ENCODE results near the gene LBH.

Gene LBH

DNA sequence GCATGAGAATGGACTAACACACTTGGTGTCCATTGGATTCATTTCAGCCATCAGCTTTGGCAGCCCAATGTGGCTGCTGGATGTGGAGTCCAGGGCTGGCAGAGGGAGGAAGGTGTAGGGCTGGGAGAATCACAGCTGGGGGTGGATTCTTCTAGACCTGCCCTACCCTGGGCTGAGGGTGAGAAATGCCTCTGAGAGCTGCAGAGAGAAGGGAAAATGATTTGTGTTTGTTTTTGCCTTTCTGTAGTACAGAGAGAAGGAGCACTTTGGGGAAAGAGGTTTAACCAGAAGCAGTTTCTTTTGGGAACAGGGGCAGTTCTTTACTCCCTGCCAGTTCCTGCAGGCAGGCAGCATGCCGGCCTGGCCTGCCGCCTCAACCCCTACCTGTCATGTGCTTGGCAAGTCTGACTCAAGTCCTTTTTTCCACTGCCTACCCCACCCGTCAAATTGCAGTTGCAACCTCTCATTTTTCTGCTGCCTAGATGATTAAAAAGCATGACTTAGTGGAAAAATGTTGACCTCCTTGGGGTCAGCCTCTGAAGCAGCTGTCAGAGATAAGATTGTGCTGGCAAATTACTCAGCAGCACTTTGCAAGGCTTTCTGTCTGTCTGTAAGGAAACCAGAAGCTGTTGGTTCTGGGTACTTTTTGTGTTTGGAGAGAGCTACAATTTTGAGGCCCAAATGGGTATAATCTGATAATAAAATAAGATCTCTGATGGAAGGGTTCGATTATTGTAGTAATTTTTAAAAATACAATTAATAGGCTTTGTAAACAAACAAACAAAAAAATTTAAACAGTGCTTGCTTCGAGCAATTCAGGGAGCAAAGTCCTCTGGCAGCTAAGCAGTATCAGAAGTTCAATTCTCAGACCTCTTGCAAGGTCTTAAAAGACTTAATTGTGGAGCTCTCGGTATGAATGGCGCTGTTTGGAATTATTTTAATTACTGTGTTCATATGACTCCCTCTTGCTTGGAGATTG lies 21.7 kb downstream of the LBH start:
- peaks cover 55% of the 10 kb centered on the region for H3K36me3 Mint-ChIP-seq (ENCODE audit: low read depth)
- H3K27ac Mint-ChIP-seq = peak overlapping the region; percentile 32
- H3K27me3 Mint-ChIP-seq (ENCODE audit: low read depth) = no peaks in the 10 kb centered on the region
- H3K4me1 Mint-ChIP-seq (ENCODE audit: low read depth) = peaks cover 50% of the 10 kb centered on the region
- DNase-seq (ENCODE audit: low spot score) = peak; percentile 78
- peaks cover 4% of the 10 kb centered on the region for H3K9me3 Mint-ChIP-seq
- H3K4me3 Mint-ChIP-seq = peak overlapping the region; percentile 26

DNA sequence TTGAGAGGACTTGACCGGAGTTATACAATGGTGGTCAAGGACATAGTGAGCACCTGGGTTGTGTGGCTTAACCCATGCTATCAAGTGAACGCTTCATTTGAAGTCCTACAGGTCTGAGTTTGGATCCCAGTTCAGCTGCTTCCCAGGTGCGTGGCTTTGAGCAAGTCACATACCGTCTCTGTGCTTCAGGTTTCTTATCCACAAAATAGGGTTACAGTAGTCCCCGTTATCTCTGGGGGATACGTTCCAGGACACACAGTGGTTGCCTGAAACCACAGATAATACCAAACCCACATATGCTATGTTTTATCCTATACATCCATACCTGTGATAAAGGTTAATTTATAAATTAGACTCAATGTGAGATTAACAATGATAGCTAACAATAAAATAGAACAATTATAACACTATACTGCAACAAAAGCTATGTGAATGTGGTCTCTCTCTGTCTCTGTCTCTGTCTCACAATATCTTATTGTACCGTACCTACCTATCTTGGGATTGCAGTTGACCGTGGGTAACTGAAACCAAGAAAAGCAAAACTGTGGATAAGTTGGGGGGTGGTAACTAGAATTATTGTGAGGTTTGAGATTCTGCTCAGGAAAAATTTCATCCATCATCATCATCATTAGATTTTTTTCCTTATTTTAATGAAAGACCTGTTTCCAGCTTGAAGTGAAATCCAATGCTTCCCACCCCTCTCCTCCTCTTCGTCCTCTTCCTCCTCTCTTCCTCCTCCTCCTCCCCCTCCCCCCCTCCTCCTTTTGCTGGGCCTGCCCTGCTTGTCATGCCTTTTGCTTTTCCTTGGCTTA lies 22.7 kb downstream of the LBH start:
- Mint-ChIP-seq H3K27ac (peak overlapping the region; percentile 20), H3K4me3 (no peak overlapping the region), H3K27me3 (ENCODE audit: low read depth) (no peaks in the 10 kb centered on the region), H3K36me3 (ENCODE audit: low read depth) (peaks cover 57% of the 10 kb centered on the region), H3K4me1 (ENCODE audit: low read depth) (peaks cover 48% of the 10 kb centered on the region), H3K9me3 (peaks cover 4% of the 10 kb centered on the region)
- no peak for DNase-seq (ENCODE audit: low spot score)

DNA sequence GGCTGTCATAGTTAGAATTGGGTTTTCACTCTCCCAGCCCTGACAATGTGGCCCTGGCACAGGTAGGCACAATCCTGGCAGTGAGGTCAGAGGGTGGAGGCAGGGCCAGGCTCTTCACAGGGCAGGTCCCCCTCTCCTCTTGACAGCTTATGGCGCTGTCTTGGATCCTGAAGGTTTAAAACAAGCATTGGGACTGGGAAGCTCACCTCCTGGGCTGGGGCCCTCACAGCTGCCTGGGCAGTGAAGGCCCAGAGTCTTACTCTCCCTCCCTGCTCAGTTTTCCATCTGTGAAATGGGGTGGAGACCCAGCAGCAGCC lies 23.3 kb downstream of the LBH start:
- DNase-seq (ENCODE audit: low spot score) = no peak
- Mint-ChIP-seq H3K27me3 (ENCODE audit: low read depth) (no peaks in the 10 kb centered on the region), H3K4me3 (no peak overlapping the region), H3K4me1 (ENCODE audit: low read depth) (peaks cover 48% of the 10 kb centered on the region), H3K36me3 (ENCODE audit: low read depth) (peaks cover 56% of the 10 kb centered on the region), H3K9me3 (peaks cover 4% of the 10 kb centered on the region), H3K27ac (no peak overlapping the region)

DNA sequence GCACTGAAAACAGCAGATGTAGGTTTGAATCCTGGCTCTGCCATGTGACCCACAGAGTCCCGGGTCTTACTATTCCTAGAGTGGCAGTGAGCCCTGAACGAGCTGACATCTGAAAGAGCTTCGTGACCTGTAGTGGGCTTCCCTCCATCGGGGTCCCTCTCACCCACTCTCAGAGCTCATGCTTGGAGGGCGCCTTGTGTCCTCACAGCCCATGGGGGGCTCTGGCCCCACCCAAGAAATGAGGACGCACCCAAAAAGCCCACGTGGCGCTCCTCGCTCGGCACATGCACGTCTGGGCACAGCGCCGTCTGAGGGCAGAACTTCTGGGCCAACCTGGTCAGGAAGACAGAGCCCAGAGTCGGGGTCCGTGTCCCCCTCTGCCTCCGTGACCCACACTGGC lies 23.7 kb downstream of the LBH start:
- Mint-ChIP-seq H3K9me3 (peaks cover 4% of the 10 kb centered on the region), H3K4me1 (ENCODE audit: low read depth) (peaks cover 50% of the 10 kb centered on the region), H3K4me3 (no peak overlapping the region), H3K27ac (no peak overlapping the region), H3K27me3 (ENCODE audit: low read depth) (no peaks in the 10 kb centered on the region), H3K36me3 (ENCODE audit: low read depth) (peaks cover 58% of the 10 kb centered on the region)
- DNase-seq (ENCODE audit: low spot score) = no peak

DNA sequence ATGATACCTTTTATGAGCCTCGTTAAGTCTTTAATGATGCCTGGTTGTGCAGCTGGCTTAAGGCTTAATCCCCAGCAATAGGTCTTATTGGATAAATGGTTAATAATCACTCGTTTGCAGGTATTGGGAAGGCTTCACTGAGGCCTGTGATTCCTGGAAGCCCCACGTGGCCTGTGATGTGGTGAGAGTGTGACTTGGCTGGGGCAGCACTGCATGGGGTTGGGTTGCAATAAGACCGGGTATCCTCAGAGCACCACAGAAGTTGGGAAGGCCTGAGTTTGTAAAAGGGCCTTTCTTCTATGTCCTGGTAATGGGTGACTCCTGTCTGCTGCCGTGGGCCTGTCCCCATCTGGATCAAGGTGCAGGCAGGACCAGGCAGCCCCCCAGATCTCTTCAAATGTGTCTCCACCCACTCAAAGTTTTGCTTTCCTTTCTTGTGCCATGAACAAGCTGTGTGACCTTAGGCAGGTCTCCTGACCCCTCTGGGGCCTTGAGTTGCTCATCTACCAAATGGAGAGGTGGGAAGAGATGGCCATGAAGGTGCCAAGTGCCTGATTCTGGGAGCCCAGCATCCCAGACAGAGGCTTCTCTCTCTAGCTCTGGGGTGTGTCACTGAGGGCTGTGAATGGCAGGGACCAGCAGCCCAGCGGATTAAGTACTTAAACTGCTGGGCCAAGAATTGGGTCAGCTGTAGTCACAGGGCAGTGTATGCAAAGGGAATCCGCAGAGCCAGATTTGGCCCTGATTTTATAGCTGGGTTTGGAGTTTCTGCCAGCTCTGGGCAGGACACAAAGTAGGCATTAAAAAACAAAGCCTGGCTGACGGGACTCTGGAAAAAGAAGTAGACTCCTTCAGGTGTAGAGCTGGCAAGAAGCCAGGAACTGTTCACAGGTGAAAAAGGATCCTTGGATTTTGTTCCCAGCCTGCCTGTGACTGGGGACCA lies 24.4 kb downstream of the LBH start:
- Mint-ChIP-seq H3K27me3 (ENCODE audit: low read depth) (no peaks in the 10 kb centered on the region), H3K4me3 (no peak overlapping the region), H3K27ac (no peak overlapping the region), H3K4me1 (ENCODE audit: low read depth) (peaks cover 53% of the 10 kb centered on the region), H3K36me3 (ENCODE audit: low read depth) (peaks cover 65% of the 10 kb centered on the region), H3K9me3 (peaks cover 4% of the 10 kb centered on the region)
- DNase-seq (ENCODE audit: low spot score) = no peak

DNA sequence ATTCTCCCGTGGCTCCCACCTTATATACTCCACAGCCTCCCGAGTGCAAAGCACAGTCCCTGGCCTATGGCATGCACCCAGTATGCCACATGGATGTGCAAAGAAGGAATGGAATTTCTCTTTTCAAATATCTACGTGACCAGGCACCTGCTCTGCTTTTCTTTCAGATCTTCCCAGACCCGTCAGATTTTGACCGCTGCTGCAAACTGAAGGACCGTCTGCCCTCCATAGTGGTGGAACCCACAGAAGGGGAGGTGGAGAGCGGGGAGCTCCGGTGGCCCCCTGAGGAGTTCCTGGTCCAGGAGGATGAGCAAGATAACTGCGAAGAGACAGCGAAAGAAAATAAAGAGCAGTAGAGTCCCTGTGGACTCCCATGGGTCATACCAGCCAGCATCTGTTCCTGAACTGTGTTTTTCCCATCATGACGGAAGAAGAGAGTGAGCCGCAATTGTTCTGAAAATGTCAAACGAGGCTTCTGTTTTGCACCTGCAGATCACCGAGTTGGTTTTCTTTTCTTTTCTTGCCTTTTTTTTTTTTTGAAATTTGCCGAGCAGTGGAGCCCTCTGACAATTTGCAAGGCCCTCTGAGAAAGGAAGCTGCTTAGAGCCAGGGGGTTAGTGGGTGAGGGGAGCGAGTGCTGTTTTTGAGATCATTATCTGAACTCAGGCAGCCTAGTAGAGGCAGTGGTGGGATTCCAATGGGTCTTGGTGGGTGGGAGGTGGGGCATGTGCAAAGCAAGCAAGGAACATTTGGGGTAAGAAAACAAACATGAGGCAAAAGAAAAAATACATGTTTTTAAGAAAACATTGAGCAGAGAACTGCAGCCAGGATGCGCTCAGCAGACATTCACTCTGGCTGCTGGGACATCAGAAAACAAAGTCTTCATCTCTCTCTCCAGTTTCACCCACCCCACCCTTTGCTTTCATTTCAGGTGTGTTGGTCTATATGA lies 26.2 kb downstream of the LBH start:
- H3K4me3 Mint-ChIP-seq = peak overlapping the region; percentile 60
- peak overlapping the region; percentile 83 for H3K27ac Mint-ChIP-seq
- peaks cover 65% of the 10 kb centered on the region for H3K36me3 Mint-ChIP-seq (ENCODE audit: low read depth)
- H3K27me3 Mint-ChIP-seq (ENCODE audit: low read depth) = no peaks in the 10 kb centered on the region
- peaks cover 60% of the 10 kb centered on the region for H3K4me1 Mint-ChIP-seq (ENCODE audit: low read depth)
- peaks cover 14% of the 10 kb centered on the region for H3K9me3 Mint-ChIP-seq
- DNase-seq (ENCODE audit: low spot score) = no peak

DNA sequence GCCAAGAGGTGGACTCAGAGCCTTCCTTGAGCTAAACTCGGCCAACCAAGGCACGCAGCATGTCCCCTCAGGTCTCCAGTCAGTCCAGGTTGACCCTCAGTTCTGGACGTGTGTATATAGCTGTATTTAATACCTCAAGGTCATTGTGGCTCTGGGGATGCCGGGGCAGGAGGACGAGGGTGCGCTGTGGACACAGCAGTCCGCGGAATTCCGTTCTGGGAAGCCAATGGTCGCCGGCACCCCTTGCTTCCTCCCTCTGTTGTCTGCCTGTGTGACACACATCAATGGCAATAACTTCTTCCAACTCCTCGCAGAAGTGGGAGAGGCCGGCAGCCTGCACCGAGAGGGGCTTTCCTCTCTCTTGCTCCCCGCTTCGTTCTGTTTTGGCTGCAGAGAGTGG lies 27.7 kb downstream of the LBH start:
- Mint-ChIP-seq H3K4me1 (ENCODE audit: low read depth) (peaks cover 49% of the 10 kb centered on the region), H3K4me3 (no peak overlapping the region), H3K27me3 (ENCODE audit: low read depth) (no peaks in the 10 kb centered on the region), H3K36me3 (ENCODE audit: low read depth) (peaks cover 67% of the 10 kb centered on the region), H3K9me3 (peaks cover 18% of the 10 kb centered on the region), H3K27ac (no peak overlapping the region)
- DNase-seq (ENCODE audit: low spot score) = no peak

DNA sequence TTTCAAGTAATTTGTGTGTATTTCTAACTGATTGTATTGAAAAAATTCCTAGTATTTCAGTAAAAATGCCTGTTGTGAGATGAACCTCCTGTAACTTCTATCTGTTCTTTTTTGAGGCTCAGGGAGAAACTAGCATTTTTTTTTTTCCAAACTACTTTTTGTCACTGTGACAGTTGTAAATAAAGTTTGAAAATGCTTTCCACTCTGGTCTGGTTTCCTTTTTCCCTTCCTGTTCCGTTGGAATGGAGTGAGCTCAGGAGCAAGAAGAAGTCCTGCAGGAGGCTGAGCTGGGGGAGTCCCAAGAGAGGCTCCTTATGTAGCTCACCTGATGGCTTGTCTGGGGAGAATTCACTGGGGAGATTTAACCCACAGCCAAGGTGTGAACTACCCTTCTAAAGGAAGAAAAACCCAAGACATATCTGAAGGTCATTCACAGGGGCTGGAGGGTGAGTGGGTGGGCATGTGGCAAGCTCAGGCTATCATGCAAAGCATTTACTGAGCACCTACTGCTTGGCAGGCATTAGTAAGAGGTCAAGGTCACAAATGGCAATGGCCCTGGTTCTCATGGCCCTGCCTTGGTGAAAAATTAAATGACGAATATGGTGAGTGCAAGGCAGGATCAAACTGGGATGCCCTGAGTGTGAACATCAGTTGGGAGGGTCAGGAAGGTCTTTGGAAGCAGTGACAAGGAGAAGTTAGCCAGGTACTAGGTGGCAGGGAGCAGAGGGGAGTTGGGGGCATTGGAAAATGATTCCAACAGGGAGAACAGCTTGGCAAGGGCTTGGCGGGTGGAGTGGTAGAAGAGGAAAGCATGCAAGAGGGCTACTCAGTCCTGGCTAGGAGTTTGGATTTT lies 28.7 kb downstream of the LBH start:
- DNase-seq (ENCODE audit: low spot score) = no peak
- Mint-ChIP-seq H3K9me3 (peaks cover 18% of the 10 kb centered on the region), H3K27ac (no peak overlapping the region), H3K4me1 (ENCODE audit: low read depth) (peaks cover 50% of the 10 kb centered on the region), H3K4me3 (no peak overlapping the region), H3K27me3 (ENCODE audit: low read depth) (no peaks in the 10 kb centered on the region), H3K36me3 (ENCODE audit: low read depth) (peaks cover 72% of the 10 kb centered on the region)

DNA sequence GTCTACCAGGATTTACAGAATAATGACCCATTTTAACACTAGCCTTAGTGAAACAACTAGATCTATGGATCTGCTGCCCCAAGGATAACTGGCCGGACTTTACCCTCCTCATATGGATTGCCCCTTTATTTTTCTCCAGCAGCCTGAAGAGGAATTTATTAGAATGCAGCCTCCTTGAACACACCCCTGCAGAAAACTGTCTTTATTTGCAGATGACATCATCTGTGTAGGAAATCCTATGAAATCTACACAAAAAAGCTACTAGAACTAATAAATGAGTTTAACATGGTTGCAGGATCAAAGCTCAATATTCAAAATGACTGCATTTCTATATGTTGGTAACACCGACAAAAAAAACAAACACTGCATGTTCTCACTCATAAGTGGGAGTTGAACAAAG lies 29.6 kb downstream of the LBH start:
- Mint-ChIP-seq H3K4me3 (no peak overlapping the region), H3K36me3 (ENCODE audit: low read depth) (peaks cover 72% of the 10 kb centered on the region), H3K27me3 (ENCODE audit: low read depth) (no peaks in the 10 kb centered on the region), H3K27ac (peak overlapping the region; percentile 45), H3K9me3 (peaks cover 18% of the 10 kb centered on the region), H3K4me1 (ENCODE audit: low read depth) (peaks cover 50% of the 10 kb centered on the region)
- DNase-seq (ENCODE audit: low spot score) = no peak

DNA sequence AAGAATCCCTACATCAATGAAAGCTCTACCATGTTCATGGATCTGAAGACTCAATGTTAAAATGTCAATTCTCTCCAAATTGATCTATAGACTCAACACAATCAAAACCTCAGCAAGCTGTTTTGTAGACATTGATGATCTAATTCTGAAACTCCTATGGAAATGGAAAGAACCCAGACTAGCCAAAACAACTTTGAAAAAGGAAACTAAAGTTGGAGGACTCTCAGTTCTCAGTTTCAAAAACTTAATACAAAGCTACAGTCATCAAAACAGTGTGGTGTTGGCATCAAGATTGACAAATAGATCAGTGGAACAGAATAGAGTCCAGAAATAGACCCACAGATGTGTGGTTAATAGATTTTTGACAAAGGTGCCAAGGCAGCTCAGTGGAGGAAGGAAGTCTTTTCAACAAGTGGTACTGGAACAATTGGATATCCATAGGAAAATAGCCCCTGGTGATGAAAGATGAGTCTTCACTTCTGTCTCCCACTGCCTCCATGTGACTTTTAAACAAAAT lies 30.4 kb downstream of the LBH start:
- Mint-ChIP-seq H3K36me3 (ENCODE audit: low read depth) (peaks cover 71% of the 10 kb centered on the region), H3K27ac (no peak overlapping the region), H3K9me3 (peaks cover 18% of the 10 kb centered on the region), H3K4me3 (no peak overlapping the region), H3K27me3 (ENCODE audit: low read depth) (no peaks in the 10 kb centered on the region), H3K4me1 (ENCODE audit: low read depth) (peaks cover 56% of the 10 kb centered on the region)
- no peak for DNase-seq (ENCODE audit: low spot score)

DNA sequence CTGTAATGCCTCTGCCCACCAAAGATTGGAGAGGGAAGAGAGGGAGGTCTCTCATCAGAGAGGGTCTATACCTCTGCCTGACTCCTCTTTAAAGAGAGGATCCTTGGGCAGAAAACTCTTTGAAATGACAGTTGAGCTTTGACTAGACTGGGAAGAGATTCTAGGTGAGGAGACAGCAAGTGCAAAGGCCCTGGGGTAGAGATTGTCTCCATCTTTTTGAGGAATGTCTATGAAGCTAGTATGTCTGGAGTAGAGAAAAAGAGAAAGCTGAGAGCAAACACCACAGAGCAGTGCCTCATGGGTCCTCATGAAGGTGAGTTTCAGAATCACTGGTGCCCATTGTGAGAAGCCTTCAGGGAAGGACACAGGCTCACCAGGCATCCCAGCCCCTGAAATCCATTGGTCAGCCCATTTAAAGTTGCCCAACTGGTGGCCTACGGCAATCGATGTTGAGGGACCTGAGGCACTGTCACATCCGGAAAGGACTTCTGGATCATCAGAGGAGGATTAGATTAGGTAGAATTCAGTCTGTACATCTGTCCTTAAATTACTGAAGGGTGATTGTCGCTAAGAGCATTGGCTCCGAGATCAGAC lies 31.5 kb downstream of the LBH start:
- no peak for DNase-seq (ENCODE audit: low spot score)
- H3K27me3 Mint-ChIP-seq (ENCODE audit: low read depth) = no peaks in the 10 kb centered on the region
- H3K27ac Mint-ChIP-seq = peak overlapping the region; percentile 23
- no peak overlapping the region for H3K4me3 Mint-ChIP-seq
- peaks cover 55% of the 10 kb centered on the region for H3K4me1 Mint-ChIP-seq (ENCODE audit: low read depth)
- H3K36me3 Mint-ChIP-seq (ENCODE audit: low read depth) = peaks cover 60% of the 10 kb centered on the region
- H3K9me3 Mint-ChIP-seq = peaks cover 18% of the 10 kb centered on the region

DNA sequence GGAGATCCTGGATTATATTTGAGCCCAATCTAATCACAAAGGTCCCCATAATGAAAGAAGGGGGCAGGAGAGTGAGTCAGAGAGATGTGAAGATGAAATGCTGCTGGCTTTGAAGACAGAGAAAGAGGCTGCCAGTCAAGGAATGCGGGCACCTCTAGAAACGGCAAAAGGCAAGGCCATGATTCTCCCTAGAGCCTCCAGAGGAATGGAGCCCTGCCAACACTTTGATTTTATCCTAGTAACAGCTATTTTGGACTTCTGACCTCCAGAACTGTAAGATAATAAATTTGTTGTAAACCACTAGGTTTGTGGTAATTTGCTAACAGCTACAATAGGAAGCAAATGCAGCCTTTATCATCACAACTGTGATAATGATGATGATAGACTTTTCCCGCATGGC lies 32.9 kb downstream of the LBH start:
- H3K4me1 Mint-ChIP-seq (ENCODE audit: low read depth) = peaks cover 53% of the 10 kb centered on the region
- no peak overlapping the region for H3K4me3 Mint-ChIP-seq
- H3K36me3 Mint-ChIP-seq (ENCODE audit: low read depth) = peaks cover 46% of the 10 kb centered on the region
- DNase-seq (ENCODE audit: low spot score) = no peak
- no peak overlapping the region for H3K27ac Mint-ChIP-seq
- H3K27me3 Mint-ChIP-seq (ENCODE audit: low read depth) = no peaks in the 10 kb centered on the region
- H3K9me3 Mint-ChIP-seq = peaks cover 18% of the 10 kb centered on the region
